Peyer's patch (tissue), 4 donors: Measurements from ENCODE around the gene CFAP99.

Experiments used
- POLR2A ChIP-seq, 2 donors: fragments of 450-650 bp; IDR thresholded peaks; one replicate each; pipeline ENCODE4 v1.5.1; 2017; ENCODE audit warnings: antibody characterized with exemption in 2 of 2, mild to moderate bottlenecking in 2 of 2, moderate library complexity in 2 of 2
- TF ChIP-seq, protein P1 (sequence below), 6 experiments: fragments of 450-650 bp in 4 of 6; fragments of 200-600 bp in 2 of 6; sonication (generic) in 1 of 6; IDR thresholded peaks; one replicate each; pipeline ENCODE4 v1.5.1; 2017 to 2019; ENCODE audit warnings: antibody characterized with exemption in 6 of 6, mild to moderate bottlenecking in 3 of 6, moderate library complexity in 1 of 6

DNA sequence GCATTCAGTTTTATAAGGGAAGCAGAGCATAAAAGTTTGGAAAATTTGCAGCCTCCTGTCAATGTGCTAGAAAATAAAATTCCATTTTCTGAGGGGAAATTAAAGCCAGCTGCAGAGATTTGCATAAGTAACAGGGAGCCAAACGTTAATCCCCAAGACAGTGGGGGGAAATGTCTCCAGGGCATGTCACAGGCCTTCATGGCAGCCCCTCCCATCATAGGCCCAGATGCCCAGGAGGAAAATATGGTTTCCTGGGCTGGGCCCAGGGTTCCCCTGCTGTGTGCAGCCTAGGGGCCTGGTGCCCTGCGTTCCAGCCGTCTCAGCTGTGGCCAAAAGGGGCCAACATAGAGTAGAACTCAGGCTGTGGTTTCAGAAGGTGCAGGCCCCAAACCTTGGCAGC is 59.5 kb downstream of the CFAP99 start:
- TF ChIP-seq, protein P1, sequence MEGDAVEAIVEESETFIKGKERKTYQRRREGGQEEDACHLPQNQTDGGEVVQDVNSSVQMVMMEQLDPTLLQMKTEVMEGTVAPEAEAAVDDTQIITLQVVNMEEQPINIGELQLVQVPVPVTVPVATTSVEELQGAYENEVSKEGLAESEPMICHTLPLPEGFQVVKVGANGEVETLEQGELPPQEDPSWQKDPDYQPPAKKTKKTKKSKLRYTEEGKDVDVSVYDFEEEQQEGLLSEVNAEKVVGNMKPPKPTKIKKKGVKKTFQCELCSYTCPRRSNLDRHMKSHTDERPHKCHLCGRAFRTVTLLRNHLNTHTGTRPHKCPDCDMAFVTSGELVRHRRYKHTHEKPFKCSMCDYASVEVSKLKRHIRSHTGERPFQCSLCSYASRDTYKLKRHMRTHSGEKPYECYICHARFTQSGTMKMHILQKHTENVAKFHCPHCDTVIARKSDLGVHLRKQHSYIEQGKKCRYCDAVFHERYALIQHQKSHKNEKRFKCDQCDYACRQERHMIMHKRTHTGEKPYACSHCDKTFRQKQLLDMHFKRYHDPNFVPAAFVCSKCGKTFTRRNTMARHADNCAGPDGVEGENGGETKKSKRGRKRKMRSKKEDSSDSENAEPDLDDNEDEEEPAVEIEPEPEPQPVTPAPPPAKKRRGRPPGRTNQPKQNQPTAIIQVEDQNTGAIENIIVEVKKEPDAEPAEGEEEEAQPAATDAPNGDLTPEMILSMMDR (IDR thresholded peaks at IDR 0.05): no peak
- no peak for TF ChIP-seq POLR2A (IDR thresholded peaks at IDR 0.05)
